Skin epidermis (tissue), 12 donors: ENCODE data around the gene CCDC6.
"Not testable (repeated sequence)": the region's sequence is repeated elsewhere in the genome, so short reads cannot be mapped to it uniquely, and the experiment has no call there.

Experiments
- H3K27ac ChIP-seq, 21 experiments: fragments of 200-600 bp; sonication (generic) in 11 of 21; one replicate each; pipeline ENCODE4 v1.5.0; 2020; ENCODE audit warnings: mild to moderate bottlenecking in 3 of 21, inconsistent platforms in 2 of 21, moderate library complexity in 2 of 21
- H3K4me3 ChIP-seq, 7 experiments: fragments of 200-600 bp; sonication (generic) in 2 of 7; one replicate each; pipeline ENCODE4 v1.5.0; 2020; ENCODE audit warnings: inconsistent platforms in 2 of 7, mild to moderate bottlenecking in 2 of 7, moderate library complexity in 1 of 7

CCDC6 gene

GRCh38 chr10:59906417-59907202 is at the start of gene CCDC6:
CCDC6 (minus strand) TSS chr10:59906556; CDS start chr10:59906424, 132 bp downstream.
- peak within 1 kb of the TSS; percentile 57 to 97 (median 92) for H3K27ac ChIP-seq
- peak within 1 kb of the TSS; percentile 62 to 95 (median 85) for H3K4me3 ChIP-seq

GRCh38 chr10:59954296-59954695 is 47.9 kb upstream of the CCDC6 start:
- H3K4me3 ChIP-seq, result no peak overlapping the region
- no peak overlapping the region for H3K27ac ChIP-seq

DNA sequence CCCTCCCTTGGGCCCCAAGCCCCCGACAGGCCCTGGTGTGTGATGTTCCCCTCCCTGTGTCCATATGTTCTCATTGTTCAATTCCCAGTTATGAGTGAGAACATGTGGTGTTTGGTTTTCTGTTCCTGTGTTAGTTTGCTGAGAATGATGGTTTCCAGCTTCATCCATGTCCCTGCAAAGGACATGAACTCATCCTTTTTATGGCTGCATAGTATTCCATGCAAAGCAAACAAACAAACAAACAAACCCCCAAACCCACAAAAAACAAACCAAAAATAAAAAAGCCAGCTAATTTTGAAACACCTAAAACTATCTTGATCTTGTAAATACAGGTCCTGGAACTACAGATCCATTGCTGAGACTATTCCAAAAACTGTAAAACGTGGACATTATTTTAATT is 47.4 kb upstream of the CCDC6 start:
- not testable (repeated sequence) for H3K4me3 ChIP-seq

DNA sequence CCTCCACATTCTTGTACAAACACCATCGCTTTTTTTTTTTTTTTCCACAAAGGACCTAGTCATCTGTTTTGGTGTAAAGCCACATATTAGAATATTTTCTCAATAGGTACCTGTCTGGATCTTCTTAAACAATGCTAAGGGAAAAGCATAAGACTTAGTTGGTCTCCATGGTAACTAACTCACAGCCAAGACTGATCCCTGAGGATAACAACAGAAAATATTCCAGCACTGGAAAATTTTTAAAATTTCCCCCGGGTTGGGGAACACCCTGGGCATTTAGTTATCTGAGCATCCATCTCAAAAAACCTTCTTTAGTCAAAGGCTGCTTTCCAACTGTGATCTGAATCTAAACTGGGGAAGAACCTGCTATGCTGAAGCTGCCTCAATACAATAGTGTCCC is 43.7 kb upstream of the CCDC6 start:
- H3K4me3 ChIP-seq, result no peak overlapping the region

More for the DNA sequence above, 47.4 kb upstream of the CCDC6 start:
- H3K27ac ChIP-seq, result not testable (repeated sequence)

GRCh38 chr10:59949608-59950007 is 43.3 kb upstream of the CCDC6 start:
- no peak overlapping the region for H3K4me3 ChIP-seq
- no peak overlapping the region for H3K27ac ChIP-seq

More for the DNA sequence above, 43.7 kb upstream of the CCDC6 start:
- H3K27ac ChIP-seq, result no peak overlapping the region

GRCh38 chr10:59945991-59946390 is 39.6 kb upstream of the CCDC6 start:
- no peak overlapping the region for H3K27ac ChIP-seq
- no peak overlapping the region for H3K4me3 ChIP-seq

DNA sequence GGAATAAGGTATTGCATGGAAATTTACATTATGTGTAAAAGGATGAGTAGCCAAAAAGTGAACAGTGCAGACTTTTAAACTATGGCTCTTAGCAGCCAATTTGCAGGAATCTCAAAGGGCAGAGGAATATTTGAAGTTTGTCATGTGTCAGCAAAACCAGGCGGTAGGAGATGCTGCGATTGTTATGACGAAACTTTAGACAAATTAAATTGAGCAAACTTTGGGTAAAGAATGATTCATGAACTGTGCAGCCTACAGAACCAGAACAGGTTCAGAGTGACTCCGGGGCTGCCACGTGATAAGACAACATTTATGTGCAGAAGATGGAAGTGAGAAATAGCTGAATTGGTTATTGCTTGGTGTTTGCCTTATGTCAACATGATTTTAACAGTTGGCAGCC is 39.2 kb upstream of the CCDC6 start:
- H3K4me3 ChIP-seq, result no peak overlapping the region
- H3K27ac ChIP-seq, result no peak overlapping the region

- Histone ChIP-seq H3K27ac (no peak overlapping the region), H3K4me3 (no peak overlapping the region)
Measured at GRCh38 chr10:59944339-59944935, 38.1 kb upstream of the CCDC6 start.

DNA sequence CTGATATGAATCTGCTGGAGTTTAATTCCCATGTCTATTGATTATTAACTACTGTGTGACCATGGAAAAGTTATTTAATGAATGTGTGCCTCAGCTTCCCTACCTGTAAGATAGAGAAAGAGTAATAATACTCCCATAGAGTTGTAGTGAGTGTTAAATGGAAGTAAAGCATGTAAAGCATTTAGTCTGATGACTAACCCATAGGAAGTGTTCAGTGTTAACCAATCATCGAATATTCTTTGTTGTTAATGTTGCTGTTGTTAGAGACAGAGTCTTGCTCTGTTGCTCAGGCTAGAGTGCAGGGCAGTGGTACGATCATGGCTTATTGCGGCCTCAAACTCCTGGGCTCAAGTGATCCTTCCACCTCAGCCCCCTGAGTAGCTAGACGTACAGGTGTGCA is 36.2 kb upstream of the CCDC6 start:
- Histone ChIP-seq H3K27ac (no peak overlapping the region), H3K4me3 (no peak overlapping the region)

DNA sequence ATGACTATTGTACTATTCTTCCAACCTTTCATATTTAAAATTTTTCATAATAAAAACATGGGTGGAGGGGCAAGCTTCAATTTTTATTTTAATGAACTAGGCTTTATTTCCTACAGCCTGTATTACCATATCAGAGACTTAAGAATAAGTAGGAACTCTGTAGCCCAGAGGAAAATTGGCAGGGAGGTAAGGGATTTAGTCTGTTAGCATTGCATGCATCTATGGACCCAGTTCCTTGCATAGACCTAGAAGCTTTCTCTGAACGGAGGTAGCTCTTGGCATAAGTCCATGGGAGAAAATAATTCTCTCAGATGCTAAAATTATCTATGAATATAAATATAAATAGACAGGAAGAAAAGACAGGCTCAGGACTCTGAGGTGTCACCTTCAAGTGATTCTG is 31.4 kb upstream of the CCDC6 start:
- no peak overlapping the region for H3K27ac ChIP-seq
- H3K4me3 ChIP-seq, result no peak overlapping the region

DNA sequence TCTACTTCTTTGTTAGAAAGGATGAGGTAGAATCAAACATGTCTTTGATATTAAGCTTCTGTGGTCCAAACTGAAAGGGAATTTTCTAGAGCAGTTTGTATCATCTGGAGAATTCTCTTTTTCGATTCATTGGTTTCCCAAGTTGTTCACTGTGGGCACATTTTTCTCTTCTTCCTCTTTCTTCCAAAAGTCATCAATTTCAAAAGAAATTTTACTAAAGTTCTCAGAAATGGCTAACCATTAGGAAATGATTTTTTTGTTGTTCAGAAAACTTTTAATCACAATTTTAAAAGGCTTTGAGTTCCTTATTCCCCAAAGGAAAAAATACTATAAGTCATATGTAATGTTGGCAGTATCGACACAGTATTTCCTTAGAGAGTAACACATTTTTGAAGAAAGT is 28.3 kb upstream of the CCDC6 start:
- H3K4me3 ChIP-seq, result no peak overlapping the region
- no peak overlapping the region for H3K27ac ChIP-seq

- not testable (repeated sequence) for H3K27ac ChIP-seq, H3K4me3 ChIP-seq
Measured at GRCh38 chr10:59930788-59931521, 24.6 kb upstream of the CCDC6 start.

GRCh38 chr10:59926086-59926485 is 19.7 kb upstream of the CCDC6 start:
- no peak overlapping the region for H3K4me3 ChIP-seq
- no peak overlapping the region for H3K27ac ChIP-seq

- no peak overlapping the region for H3K27ac ChIP-seq
Measured at GRCh38 chr10:59922907-59923306, 16.6 kb upstream of the CCDC6 start.

GRCh38 chr10:59917922-59918321 is 11.6 kb upstream of the CCDC6 start:
- no peak overlapping the region for H3K27ac ChIP-seq

More at GRCh38 chr10:59922907-59923306, 16.6 kb upstream of the CCDC6 start:
- no peak overlapping the region for H3K4me3 ChIP-seq

GRCh38 chr10:59913547-59914237 is 7.3 kb upstream of the CCDC6 start:
- H3K27ac ChIP-seq, result no peak overlapping the region
- no peak overlapping the region for H3K4me3 ChIP-seq

More at GRCh38 chr10:59917922-59918321, 11.6 kb upstream of the CCDC6 start:
- H3K4me3 ChIP-seq, result no peak overlapping the region

DNA sequence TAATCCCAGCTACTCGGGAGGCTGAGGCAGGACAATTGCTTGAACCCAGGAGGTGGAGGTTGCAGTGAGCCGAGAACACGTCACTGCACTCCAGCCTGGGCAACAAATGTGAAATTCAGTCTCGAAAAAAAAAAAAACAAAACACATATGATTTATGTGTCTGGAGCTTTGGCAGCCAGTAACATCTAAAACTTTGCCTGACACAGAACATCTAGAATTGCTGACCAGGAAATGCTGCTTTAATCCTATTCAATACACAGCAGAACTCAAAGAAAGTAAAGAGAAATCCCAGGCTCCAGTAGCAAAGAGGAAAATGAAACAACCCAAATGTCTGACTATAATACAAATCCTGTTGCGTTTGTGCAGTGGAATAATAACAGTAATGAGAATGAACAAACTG is 4.5 kb upstream of the CCDC6 start:
- Histone ChIP-seq H3K27ac (no peak overlapping the region), H3K4me3 (no peak overlapping the region)

DNA sequence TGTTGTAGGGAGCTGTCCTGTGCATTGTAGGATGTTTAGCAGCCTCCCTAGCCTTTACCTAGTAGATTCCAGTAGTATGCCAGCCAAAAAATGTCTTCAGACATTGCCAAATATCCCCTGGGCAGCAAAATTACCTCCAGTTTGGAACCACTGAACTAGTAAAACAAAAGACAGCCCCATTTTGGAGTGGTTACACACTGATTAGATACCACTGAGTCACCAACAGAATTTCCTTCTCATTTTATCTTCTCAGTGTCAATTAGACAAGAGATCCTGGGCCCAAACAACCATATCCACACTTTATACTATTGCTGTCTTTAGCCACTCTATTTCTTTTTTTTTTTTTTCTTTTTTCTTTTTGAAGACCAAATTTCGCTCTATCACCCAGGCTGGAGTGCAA is 3.5 kb upstream of the CCDC6 start:
- no peak overlapping the region for H3K27ac ChIP-seq
- H3K4me3 ChIP-seq, result no peak overlapping the region

DNA sequence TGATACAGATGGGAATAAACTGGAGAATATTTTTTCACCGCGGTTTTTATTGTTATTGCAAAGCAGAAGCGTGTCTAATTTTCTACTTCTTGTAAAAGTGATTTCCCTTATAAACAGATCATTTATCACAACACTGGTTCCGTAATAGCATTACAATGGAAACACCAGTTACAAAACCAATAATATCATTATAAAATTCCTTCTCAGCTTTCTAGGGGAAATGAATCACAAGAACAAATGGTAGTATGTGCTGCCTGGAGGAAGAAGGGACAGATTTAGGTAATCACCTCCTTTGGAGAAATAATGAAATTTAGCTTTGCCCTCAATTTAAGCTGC is 2.4 kb upstream of the CCDC6 start:
- Histone ChIP-seq H3K4me3 (peak overlapping the region in 3 of 7 experiments; percentile 27 to 94 (median 38)), H3K27ac (peak overlapping the region in 15 of 21 experiments; percentile 77 to 97 (median 91))
